Measurements from ENCODE around the gene MLLT10.
A peak's percentile ranks its signal among the peaks of the same experiment; 100 is the strongest.
"Not testable (repeated sequence)": the region's sequence is repeated elsewhere in the genome, so short reads cannot be mapped to it uniquely, and the experiment has no call there.

MLLT10 gene

DNA sequence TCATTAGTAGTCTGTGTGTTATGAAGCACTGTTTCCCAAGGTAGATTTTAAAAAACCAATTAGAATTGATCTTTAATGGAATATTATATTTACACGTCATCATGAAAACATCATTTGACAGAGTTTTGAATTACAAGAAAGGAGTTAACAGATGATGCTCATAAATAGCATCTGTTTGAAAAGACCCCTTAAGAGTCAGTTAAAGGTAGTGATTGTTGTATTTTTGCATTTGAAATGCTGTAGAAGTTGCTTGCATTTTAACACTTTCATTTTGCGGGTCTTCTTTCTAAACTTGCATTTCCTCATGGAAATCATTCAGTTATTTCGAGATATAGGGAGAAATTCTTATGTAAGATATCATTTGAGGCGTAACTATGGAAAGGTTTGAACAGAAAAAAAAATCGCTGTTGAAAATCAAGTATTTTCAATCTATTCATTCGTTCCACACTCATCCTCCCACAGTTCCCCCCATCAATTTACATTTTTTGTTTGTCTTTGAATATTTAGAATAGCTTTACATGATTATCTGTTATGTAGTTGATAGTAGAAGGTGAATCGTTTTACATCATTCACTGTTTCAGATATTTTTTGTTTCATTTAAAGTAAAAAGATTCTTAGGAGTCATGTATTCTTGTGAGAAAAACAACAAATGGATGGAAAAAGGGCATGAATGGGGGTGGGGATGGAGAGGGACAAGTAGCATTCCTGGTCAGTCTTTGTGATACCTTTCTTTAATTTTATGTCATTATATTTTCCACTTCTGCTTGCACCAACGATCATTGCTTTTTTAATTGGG is 5.6 kb upstream of the MLLT10 start:
- peaks cover 31% of the 10 kb centered on the region for H3K4me1 Mint-ChIP-seq
- H3K27ac Mint-ChIP-seq: no peak overlapping the region
- ATAC-seq (no peak), DNase-seq (no peak)
- H3K27me3 Mint-ChIP-seq: peaks cover 29% of the 10 kb centered on the region
- H3K9me3 Mint-ChIP-seq: no peaks in the 10 kb centered on the region
- peak overlapping the region in 1 of 2 donors; percentile 35 for H3K4me3 Mint-ChIP-seq

DNA sequence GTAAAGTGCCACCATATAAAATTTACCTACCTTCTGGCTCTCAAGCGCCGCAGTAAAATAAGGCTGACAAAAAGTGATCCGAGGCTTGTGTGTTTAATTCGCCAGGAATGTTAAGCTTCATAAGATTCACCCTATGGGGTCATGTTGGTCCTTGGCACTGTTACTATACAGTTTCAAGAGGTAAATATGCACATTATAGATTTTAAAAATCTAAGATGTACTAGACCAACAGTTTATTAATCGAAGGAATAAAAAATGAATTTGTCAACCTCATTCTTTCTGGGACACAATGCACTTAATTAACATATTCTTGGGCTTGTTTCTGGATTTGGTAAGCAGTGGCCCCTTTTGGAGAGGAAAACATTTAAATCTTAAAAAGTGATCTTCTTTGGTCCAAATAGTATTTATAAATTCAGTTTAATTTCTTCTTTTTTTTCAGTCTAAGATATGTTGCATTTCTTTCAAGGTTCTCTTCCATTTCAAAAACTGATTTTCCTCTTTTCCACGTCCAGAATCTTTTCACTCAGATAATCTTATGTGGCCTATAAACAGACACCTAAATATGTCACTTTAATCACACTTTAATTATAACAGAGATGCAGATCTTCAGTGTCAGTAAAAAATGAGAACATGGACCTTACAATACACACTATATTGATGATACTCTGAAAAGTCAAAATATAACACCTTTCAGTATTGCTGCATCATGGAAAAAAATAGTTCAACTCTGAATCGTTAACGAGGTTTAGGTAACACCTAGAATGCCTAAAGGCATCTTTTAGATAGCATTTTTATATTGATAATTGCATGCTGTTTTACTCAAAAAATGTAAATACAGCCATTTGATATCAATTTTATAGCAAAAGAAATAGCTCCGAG is 4.8 kb upstream of the MLLT10 start:
- H3K27ac Mint-ChIP-seq: no peak overlapping the region
- H3K4me1 Mint-ChIP-seq: peaks cover 33% of the 10 kb centered on the region
- no peak for ATAC-seq
- DNase-seq: no peak
- peaks cover 20% of the 10 kb centered on the region for H3K27me3 Mint-ChIP-seq
- no peaks in the 10 kb centered on the region for H3K9me3 Mint-ChIP-seq
- H3K4me3 Mint-ChIP-seq: no peak overlapping the region

DNA sequence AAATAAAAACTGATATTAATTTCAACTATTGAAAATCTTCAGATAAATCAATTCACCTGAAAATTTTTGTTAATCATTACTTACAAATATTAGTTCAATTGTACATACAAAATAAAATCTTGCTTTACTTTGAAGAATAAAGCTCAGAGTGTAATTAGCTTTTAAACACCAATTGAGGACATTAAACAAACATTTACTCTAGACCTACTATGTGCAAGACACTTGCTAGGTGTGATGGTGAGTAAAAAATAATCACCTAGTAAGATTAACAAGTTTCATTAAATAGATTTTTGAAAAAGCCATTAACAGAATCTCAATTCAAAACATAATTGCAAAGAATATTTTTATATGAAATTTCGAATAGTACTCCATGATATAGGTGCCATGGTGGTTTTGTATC is 3.9 kb upstream of the MLLT10 start:
- Mint-ChIP-seq H3K4me1 (peaks cover 28% of the 10 kb centered on the region), H3K9me3 (no peaks in the 10 kb centered on the region), H3K27ac (no peak overlapping the region), H3K4me3 (no peak overlapping the region), H3K27me3 (peaks cover 11% of the 10 kb centered on the region)
- ATAC-seq (no peak), DNase-seq (no peak)

DNA sequence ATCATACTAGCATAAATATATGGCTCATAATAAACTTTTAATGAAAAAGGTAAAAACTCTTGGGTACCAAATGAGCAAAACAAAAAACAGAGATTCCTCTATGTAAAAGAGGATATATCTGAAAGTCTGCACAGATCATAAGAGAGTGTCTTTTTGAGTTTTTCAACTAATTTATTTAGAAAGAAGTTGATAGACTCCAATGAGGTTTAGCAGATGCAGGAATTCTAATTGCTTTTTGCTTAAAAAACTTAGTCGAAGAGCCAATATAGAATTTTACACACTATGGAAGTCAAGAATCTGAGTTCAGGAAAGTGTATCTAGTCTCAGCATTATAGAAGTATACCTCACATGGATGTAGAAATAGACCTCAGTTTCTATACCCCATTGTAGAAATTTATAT is 3.4 kb upstream of the MLLT10 start:
- Mint-ChIP-seq H3K27ac (no peak overlapping the region), H3K4me1 (peaks cover 28% of the 10 kb centered on the region), H3K4me3 (no peak overlapping the region), H3K9me3 (no peaks in the 10 kb centered on the region), H3K27me3 (peaks cover 7% of the 10 kb centered on the region)
- DNase-seq (no peak), ATAC-seq (no peak)

DNA sequence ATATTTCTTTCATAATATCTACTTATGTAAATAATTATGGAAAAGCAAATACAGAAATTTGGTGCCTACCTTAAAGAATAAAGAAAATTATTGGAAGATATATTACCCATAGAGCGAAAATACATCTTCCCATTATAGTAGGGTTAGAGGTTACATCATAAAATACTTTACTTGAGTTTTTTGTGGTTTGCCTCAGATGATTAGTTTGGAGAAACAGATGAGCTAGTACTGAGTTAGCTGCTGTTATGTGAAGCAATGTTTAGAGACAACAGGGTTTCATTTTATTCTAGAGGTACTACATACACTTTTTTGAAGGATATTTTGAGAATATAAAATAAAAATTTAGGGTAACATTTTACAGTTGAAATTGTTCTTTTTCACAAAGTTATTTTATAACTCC is 2.9 kb upstream of the MLLT10 start:
- peaks cover 7% of the 10 kb centered on the region for H3K27me3 Mint-ChIP-seq
- no peak for DNase-seq

DNA sequence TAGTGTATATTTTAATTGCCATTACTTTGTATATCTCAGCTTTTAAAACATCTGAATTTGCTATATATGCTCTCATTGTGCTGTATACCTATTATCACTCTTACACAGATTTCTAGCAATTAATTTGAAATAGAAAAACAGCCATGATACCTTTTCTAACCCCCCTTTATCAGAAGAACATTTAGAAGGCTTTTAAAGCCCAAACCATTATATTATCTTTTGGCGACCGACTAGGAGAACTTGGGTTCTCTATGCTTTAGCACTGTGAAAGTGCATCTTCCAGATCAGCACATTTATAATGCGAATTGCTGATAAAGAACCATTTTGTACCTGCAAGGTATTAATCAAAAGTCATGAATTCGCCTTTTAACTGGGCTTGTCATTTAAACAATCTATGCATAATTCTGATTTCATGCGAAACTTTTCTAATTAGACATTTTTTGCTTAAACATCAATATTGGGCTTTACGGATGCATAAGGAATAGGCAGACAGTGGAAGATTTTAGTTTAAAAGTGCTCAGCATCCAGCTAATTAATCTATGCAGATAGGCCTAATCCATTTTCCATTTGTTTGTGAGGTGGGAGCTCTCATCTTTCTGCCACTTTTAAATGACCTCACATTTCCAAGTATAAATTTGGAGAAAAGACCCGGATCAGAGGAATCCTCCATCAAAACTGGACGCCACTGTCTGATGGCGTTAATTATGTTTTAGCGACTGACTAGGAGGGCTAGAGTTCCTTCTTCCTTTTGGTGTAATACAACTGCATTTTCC is 1.2 kb upstream of the MLLT10 start:
- DNase-seq: no peak
- no peak for ATAC-seq
- peak overlapping the region; percentile 86 to 96 for H3K27ac Mint-ChIP-seq
- no peaks in the 10 kb centered on the region for H3K9me3 Mint-ChIP-seq
- H3K4me3 Mint-ChIP-seq: peak overlapping the region; percentile 86 to 92
- peaks cover 27% of the 10 kb centered on the region for H3K4me1 Mint-ChIP-seq
- no peaks in the 10 kb centered on the region for H3K27me3 Mint-ChIP-seq

More for the DNA sequence above, 2.9 kb upstream of the MLLT10 start:
- ATAC-seq: no peak
- Mint-ChIP-seq H3K27ac (no peak overlapping the region), H3K4me1 (peaks cover 29% of the 10 kb centered on the region), H3K4me3 (no peak overlapping the region), H3K9me3 (no peaks in the 10 kb centered on the region)

DNA sequence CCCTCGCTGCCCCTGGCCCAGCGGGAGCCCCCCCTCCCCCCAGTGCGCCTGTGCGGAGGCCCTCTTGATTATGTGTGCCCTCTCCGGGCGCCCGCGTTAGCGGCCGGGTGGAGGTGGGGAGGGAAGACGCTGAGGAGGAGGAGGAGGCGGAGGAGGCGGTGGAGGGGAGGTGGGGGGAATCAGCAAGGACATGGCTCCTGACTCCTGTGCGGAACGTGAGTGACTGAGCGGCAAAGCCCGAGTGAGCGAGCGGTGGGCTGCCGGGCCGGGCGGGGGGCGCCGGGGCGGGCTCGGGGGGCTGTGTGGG is 201 bp downstream of the MLLT10 start:
- Mint-ChIP-seq H3K27me3 (no peaks in the 10 kb centered on the region), H3K9me3 (no peaks in the 10 kb centered on the region), H3K27ac (peak overlapping the region; percentile 86 to 92), H3K4me1 (peaks cover 27% of the 10 kb centered on the region), H3K4me3 (peak overlapping the region; percentile 86 to 92)
- DNase-seq (no peak), ATAC-seq (no peak)

DNA sequence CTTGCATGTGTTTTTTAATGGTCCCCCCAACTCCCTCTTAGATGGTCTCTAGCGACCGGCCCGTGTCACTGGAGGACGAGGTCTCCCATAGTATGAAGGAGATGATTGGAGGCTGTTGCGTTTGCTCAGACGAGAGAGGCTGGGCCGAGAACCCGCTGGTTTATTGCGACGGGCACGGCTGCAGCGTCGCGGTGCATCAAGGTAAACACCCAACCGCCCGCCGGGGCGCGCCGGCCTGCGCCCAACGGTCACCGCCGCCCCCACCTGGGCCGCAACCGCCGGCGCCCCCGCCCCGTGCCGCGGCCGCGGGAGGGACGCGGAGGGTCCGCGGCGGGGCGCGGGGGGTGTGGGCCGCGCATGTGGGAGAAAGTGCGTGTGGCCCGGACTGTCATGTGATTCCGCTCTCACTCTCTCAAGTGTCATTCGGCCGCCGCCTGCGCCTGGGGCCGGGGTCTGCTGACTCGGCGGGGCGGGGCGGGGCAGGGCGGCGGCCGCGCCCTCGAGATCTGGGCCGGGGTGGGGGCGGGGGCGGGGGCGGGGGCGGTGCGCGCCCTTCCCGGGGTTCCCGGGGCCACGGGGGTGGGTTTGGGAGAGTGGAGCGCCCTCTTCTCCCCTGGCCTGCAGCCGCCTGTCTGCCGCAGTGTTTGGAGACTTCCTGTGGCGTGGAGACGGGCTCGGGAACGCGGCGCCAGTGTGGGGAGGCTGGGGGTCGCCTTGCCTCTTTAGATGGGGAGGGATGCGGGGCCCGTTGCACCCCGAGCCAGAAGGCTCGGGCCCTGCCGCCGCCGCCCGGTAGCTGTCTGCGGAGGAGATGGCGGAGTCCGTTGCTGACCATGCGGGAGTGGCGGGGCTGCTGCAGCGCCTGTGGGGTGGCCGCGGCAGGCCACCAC is 817 bp downstream of the MLLT10 start:
- DNase-seq: peak; percentile 40 to 49
- H3K4me1 Mint-ChIP-seq: peaks cover 27% of the 10 kb centered on the region
- H3K9me3 Mint-ChIP-seq: no peaks in the 10 kb centered on the region

DNA sequence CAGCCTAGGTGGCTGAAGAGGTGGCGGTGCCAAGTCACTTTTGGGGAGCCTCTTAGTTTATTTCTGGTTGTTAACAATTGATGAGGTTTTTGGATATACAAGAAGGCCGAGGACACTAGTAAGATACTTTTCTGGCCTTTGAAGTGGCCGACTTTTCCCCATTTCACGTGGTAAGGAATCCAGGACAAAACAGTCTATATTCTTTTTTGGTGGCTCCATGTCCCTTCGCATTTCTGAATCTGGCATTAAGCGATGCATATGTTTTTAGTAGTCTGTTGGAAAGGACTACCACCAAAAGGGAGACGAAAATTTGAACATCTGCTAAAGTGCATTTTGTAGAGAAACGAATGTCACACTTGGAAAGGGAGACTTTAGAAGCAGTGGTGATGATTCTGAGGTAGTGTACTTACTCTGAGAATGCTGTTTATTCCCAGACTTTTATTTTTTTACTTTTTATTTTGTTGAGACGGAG is 1.5 kb downstream of the MLLT10 start:
- H3K9me3 Mint-ChIP-seq: no peaks in the 10 kb centered on the region
- H3K4me3 Mint-ChIP-seq: peak overlapping the region; percentile 77 to 84

More for the DNA sequence above, 817 bp downstream of the MLLT10 start:
- Mint-ChIP-seq H3K27ac (peak overlapping the region; percentile 86 to 92), H3K4me3 (peak overlapping the region; percentile 86 to 92), H3K27me3 (no peaks in the 10 kb centered on the region)
- peak; percentile 47 for ATAC-seq

DNA sequence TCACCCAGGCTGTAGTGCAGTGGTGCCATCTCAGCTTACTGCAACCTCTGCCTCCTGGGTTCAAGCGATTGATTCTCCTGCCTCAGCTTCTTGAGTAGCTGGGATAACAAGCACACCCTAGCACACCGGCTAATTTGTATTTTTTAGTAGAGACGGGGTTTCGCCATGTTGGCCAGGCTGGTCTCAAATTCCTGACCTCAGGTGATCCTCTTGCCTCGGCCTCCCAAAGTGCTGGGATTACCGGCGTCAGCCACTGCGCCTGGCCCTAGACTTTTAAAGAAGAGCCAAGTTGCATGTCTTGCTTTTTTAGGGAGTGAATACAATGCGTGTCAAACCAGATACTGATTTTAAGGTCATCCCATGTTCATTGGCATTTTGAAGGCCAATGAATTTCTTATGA is 1.9 kb downstream of the MLLT10 start:
- H3K4me3 Mint-ChIP-seq, DNase-seq, H3K27me3 Mint-ChIP-seq, H3K27ac Mint-ChIP-seq, ATAC-seq, H3K9me3 Mint-ChIP-seq: not testable (repeated sequence)
- H3K4me1 Mint-ChIP-seq: peaks cover 27% of the 10 kb centered on the region

More for the DNA sequence above, 1.5 kb downstream of the MLLT10 start:
- Mint-ChIP-seq H3K27ac (no peak overlapping the region), H3K4me1 (peaks cover 27% of the 10 kb centered on the region), H3K27me3 (no peaks in the 10 kb centered on the region)
- DNase-seq (no peak), ATAC-seq (no peak)

DNA sequence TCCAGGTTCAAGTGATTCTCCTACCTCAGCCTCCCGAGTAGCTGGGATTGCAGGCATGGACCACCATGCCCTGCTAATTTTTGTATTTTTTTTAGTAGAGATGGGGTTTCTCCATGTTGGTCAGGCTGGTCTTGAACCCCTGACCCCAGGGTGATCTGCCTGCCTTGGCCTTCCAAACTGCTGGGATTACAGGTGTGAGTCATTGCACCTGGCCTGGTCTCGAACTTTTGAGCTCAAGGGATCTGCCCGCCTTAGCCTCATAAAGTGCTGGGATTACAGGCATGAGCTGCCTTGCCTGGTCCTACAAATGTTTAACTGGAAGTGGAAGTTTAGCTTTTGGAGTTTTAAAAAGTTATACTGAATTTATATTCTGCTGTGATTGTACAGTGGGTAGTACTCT is 2.8 kb downstream of the MLLT10 start:
- DNase-seq (no peak), ATAC-seq (no peak)
- H3K4me1 Mint-ChIP-seq: peaks cover 31% of the 10 kb centered on the region
- H3K4me3 Mint-ChIP-seq: no peak overlapping the region
- H3K27me3 Mint-ChIP-seq: no peaks in the 10 kb centered on the region
- H3K27ac Mint-ChIP-seq: no peak overlapping the region
- no peaks in the 10 kb centered on the region for H3K9me3 Mint-ChIP-seq

DNA sequence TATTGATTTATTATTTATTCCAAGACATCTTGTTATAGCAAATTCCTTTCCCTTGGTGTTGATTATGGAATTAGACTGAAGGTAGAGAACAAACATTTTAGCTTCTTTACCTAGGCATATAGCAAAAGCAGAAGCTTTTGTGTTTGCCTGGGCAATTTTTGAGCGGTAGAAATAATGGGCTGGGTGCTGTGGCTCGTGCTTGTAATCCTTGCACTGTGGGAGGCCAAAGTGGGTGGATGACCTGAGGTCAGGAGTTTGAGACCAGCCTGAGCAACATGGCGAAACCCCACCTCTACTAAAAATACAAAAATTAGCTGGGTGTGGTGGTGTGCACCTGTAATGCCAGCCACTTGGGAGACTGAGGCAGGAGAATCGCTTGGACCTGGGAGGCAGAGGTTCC is 6.7 kb downstream of the MLLT10 start:
- not testable (repeated sequence) for H3K27ac Mint-ChIP-seq, H3K4me3 Mint-ChIP-seq, H3K27me3 Mint-ChIP-seq, DNase-seq, H3K9me3 Mint-ChIP-seq, ATAC-seq
- H3K4me1 Mint-ChIP-seq: peaks cover 13% of the 10 kb centered on the region

DNA sequence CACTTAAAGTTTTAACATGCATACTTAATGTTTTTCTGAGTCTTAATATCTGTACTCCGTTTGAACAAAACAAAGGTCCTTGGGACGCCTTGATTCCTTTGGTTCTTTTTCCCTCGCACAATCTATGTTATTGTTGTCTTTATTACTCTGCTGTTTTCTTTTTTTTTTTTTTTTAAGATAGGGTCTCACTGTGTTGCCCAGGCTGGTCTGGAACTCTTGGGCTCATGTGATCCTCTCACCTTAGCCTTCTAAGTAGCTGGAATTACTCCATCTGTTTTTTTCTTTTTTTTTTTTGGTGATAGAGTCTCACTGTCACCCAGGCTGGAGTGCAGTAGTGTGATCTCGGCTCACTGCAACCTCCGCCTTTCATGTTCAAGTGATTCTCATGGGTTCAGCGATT is 13.2 kb downstream of the MLLT10 start:
- H3K4me3 Mint-ChIP-seq: no peak overlapping the region
- H3K27me3 Mint-ChIP-seq: no peaks in the 10 kb centered on the region
- DNase-seq (no peak), ATAC-seq (no peak)
- no peaks in the 10 kb centered on the region for H3K9me3 Mint-ChIP-seq
- H3K4me1 Mint-ChIP-seq: peaks cover 4% of the 10 kb centered on the region
- H3K27ac Mint-ChIP-seq: no peak overlapping the region

DNA sequence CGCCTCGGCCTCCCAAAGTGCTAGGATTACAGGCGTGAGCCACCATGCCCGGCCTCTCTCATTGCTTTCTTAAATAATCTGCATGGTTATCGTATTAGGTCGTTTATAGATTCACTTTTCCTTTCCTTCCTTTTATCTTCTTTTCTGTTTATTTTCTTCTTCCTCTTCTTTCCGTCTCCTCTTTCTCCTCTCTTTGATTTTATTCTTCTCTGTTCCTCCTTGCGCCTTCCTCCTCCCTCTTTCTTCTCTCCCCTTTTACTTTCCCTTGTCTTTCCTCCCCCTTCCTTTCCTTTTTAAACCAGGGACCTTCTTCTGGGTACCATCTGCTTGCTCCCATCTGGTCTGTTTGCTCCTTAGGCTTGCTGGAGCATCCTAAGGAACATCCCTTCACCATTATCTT is 18.6 kb downstream of the MLLT10 start:
- Mint-ChIP-seq H3K4me1 (peaks cover 6% of the 10 kb centered on the region), H3K27me3 (no peaks in the 10 kb centered on the region), H3K9me3 (no peaks in the 10 kb centered on the region), H3K4me3 (no peak overlapping the region), H3K27ac (no peak overlapping the region)
- DNase-seq: no peak
- ATAC-seq: no peak

DNA sequence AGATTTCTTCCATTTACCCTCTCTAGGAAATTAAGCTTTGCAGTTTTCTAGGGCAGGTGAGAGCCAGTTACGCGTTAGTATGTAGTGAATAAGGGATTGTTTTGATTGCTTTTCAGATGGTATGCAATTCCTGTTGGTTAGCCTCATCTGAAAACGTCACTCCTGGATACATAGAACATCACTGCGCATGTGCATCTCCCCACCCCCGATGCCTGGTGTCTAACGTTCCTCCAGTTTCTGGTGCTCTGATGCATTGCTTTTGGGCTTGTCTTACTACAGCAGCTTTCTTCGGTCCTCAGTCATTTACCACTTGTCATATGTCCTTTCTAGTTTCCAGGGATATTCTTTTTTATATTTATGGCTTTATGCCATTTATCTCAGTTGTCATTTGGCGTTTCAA is 22.5 kb downstream of the MLLT10 start:
- DNase-seq: no peak
- no peaks in the 10 kb centered on the region for H3K9me3 Mint-ChIP-seq
- no peak for ATAC-seq
- no peak overlapping the region for H3K4me3 Mint-ChIP-seq
- H3K27ac Mint-ChIP-seq: no peak overlapping the region
- no peaks in the 10 kb centered on the region for H3K27me3 Mint-ChIP-seq
- peaks cover 12% of the 10 kb centered on the region for H3K4me1 Mint-ChIP-seq
